ACHN (cell line): Measurements from ENCODE around the gene PPP1R12A.
A peak's percentile ranks its signal among the peaks of the same experiment; 100 is the strongest.
"Not testable (repeated sequence)": the region's sequence is repeated elsewhere in the genome, so short reads cannot be mapped to it uniquely, and the experiment has no call there.

Experiments used
- DNase-seq: peaks from one replicate; pipeline ENCODE4 v3.0.0-alpha.2; 2015
- in situ Hi-C: cut with HindIII; loops from 2 replicates; pipeline ENCODE4 v1.10.0; 2017; ENCODE audit warnings: low sequenced_read_pairs, low pct_ligation_motif_present, low pct_unique_long_range_greater_than_20kb

PPP1R12A gene

DNA sequence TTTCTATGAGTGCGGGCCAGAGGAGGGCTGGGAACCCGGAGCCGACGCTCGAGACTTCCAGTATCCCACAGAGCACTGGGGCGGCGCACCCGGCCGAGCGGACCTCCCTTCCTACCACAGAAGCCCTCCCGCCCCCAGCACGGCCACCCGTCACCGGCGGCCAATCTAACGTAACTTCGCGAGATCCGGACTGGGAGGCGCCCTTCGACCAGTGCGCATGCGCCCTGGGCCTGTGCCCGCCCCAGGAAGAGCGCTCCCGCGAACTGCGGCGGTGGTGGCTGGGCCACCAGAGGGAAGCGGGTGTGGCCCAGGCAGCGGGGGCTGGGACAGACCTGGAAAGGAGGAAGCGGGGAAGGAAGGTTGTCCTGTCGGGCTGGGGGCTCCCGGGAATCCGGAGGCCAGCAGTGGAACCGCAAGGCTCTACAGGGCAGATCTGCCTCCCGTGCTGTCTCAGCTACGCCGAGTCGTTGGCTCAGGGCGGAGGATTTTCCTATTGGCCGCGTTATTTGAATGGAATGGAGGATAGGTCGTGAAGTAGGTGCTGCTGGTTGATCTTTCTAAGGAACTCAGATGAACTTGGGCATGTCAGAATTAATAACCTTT, at the start of gene PPP1R12A:
Gene PPP1R12A, minus strand, starts transcription at position 77 of the 603 bp plus-strand sequence. CDS start 166 bp downstream, outside the sequence.
- in situ Hi-C loops = no loop called here
- peak; percentile 99 for DNase-seq

DNA sequence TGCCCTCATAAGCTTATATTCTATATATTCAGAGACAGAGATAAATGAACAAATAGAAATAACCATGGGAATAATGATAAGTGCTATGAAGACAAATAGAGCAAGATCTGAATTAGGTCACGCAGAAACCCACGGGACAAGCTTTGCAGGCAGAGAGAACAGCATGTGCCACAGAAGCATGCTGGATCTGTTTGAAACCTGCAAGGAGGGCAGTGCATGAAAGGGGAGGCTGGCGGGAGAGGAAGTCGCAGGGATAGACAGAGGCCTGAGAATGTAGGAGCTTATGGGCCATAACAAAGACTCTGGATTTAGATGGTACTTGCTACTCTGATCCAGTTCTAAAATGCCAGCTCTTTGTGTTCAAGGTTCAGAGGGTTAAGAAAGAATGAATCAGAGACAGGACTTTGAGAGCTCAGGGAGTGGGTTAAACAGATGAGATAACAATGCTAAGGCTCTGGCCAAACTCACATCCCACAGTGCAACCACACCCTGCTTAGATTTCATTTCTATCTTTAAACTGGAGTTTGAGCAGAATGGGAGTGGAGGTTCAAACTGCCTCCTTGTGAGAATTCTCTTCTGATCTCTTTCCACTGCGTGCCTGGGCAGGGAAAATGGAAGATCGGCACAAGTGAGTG, 49.2 kb upstream of the PPP1R12A start:
- no peak for DNase-seq
- in situ Hi-C loops = no loop called here

DNA sequence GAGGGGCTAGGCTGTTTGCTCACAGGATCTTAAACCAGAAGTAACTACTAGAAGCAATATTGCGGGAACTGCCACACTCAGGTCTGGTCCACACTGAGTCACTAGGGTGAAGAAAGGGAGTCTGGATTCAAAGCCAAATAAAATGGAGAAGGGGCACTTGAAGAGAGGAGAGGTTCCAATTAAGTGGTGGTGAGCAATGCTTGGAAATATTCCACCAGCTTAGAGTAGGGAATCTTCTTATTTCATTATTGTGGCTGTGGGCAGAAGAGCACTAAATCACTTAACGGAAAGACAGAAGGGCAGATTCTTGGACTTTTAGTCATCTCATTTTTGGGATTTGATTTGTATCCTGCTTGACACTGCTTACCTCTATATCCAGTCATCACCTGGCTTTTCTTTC, 48.6 kb upstream of the PPP1R12A start:
- in situ Hi-C loops = no loop called here
- DNase-seq = peak; percentile 4

DNA sequence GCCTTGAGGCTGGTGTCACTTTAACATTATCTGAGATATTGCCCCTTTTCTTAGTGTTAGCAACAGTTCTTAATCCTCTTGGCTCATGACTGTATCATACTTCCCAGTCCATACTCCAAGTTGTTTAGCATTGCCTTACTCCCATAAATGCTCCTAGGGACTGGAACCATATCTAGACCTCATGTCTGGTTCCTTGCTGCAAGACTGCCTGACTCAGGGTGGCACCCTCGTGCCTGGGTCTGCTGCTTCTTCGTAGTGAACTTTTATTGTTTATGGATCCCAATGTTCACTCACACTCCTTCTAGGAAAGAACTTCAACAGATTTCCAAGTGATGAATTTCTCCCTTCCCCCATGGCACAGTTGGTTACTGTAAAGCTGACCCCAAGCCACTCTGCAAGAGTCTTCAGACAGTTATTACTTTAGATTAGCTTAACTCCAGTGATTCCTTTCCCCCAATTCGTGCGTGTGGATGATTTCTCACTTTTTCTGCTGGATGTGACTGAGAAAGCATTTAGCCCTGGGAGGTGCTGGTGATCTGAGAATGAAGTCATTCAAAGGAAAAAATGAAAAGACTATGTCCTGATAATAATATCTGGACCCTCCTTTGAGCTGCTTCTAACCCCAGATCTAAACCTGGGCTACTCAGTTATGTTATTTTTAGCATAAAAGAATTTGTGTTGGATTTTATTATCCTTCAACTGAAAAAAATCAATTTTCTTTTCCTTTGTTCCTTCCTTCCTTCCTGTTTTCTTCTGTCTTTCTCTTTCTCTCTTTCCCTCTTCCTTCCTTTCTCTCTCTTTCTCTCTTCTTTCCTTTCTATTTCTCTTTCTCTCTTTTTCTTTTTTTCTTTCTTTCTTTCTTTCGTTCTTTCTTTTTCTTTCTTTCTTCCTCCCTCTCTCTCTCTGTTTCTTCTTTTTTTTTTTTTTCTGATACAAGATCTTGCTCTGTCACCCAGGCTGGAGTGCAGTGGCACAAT, 47.5 kb upstream of the PPP1R12A start:
- in situ Hi-C loops = no loop called here
- no peak for DNase-seq

DNA sequence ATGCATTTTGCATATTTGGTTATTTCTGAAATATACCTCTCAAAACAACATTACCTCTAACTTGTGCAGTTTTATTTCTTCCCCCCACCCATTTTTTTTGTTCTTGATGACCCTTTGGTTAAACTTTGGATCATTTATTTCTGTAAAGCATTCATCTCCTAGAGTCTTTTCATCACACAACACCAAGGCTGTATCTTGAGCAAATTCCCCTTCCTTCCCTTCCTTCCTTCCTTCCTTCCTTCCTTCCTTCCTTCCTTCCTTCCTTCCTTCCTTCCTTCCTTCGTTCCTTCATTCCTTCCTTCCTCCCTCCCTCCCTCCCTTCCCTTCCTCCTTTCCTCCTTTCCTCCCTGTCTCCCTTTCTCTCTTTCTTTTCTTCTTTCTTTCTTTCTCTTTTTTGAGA, 43.8 kb upstream of the PPP1R12A start:
- DNase-seq = no peak
- in situ Hi-C loops = no loop called here

DNA sequence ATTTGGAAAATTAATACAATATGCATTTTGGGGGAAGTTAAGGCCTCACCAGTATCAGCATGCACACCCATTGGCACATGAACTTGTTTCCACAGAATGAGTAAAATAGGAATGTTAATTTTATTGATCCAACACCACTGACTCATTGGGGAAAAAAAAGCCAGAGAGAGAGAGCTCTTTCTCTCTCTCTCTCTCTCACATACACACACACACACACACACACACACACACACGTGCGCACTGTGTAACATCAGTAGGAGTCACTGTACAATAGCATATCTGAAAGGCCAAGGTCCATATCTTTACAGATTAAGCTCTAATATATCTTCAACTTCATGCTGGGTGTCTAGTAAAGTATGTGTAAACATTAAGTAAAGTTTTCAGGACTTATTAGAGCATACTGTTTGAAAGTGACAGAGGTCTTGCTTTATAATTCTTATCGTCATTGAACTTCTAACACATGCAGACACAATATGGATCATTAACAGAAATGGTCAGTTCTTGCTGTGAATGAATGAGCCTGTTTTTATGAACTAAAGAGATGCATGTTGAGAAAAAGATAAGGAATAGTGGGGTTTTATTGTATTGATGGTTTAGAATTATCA, 43.1 kb upstream of the PPP1R12A start:
- DNase-seq, in situ Hi-C loops: not testable (repeated sequence)

DNA sequence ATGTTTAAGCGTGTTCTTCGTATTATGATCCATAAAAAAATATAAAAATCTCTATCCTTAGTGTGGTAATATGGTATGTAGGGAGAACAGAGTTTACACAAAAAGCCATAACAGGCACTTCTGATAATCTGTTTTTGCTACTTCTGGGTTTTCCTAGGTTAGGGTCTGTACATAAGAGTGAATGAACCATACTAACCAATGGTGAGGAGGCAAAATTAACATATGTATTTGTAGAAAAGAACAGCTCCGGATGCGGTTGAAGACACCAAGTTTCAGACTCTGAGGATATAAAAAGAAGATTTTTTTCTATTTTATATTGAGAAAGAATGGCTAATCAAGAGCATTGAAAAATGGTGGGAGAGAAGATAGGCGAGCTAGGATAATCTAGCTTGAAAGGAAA, 40.2 kb upstream of the PPP1R12A start:
- in situ Hi-C loops = no loop called here
- DNase-seq = no peak

DNA sequence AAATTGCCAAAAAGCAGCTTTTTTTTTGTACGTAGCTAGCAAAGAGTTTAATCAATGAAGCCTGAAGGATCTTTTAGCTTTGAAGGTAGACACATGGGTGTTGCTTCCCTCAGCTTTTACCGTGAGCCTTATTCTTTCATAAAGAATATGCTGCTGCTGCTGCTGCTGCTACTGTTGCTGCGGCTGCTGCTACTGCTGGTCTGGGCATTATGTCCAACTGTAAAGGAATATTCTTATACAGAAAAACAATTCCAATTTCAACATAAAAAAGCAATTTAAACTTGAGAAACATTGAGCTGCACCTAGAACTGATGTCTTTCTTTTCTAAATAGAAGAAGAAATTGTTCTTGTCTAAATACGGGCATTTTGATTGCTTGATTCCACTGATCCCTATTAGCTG, 38.9 kb upstream of the PPP1R12A start:
- in situ Hi-C loops = no loop called here
- DNase-seq = no peak

DNA sequence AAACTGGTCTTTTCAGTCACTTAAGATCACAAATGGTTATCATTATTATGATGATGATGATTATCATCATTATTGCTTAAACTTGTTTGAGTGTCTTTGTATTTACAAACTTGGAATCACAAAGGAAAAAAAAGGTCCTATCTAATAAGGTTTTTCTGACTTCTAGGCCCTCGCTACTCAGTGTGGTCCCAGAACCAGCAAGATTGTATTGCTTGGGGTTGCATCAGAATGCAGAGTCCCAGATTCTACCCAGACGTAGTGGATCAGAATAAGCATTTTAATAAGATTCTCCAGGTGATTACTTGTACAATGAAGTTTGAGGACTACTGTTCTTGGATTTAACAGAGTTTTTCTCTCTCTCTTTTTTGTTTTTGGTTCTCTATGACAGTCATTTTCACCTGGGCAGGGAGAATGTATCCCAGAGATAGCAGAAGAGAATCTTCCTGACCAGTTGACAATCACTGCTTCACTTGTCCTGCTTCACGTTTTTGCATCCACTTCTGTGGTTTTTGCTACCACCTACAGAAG, 29.3 kb upstream of the PPP1R12A start:
- in situ Hi-C loops = no loop called here
- peak; percentile 9 for DNase-seq

DNA sequence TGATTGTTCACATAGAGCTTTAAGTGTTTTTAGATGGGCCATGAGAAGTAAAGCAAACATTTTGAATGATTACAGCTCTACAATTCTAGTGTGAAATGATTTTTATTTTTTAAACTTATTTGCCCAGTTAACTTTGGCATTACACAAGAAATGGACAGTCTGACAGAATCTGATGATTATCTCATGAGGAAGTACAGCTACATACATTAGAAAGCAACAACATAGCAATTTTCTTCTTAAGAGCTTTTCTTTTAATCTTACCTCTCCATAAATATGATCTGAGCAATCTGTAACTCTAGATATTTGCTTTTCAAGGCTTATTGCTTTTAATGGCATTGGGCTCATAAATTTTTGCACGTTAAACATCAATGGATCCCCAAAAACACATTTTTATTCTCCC, 26.5 kb upstream of the PPP1R12A start:
- in situ Hi-C loops = no loop called here
- no peak for DNase-seq

DNA sequence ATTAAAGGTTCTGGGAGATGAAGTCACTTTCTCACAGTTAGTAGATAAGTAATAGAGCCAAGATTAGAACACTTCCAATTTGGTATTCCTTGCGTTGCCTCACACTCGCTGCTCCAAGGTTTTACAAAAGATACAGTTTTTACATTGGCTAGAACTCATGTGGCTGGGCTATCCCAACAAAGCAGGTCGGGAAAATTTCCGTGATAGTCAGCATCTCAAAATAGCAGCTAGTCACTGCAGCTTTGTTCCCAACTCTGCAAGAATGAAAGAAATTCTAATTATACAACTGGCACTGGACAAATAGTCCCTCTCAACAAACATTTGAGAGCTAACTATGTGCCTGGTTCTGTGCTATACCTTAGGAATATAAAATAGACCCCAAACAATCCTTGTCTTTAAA, 24.6 kb upstream of the PPP1R12A start:
- in situ Hi-C loops = no loop called here
- no peak for DNase-seq

DNA sequence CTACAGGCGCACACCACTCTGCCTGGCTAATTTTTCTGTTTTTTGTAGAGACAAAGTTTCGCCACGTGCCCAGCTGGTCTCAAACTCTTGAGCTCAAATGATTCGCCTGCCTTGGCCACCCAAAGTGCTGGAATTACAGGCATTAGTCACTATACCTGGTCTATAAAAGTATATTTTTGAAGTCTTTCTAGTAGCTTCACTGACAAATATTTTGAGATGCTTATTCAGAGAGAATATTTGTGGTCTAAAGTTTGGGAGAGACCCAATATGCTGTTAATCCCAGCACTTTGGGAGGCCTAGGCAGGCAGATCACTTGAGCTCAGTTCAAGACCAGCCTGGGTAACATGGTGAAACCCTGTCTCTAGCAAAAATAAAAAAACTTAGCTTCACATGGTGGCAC, 22.0 kb upstream of the PPP1R12A start:
- in situ Hi-C loops = no loop called here
- DNase-seq = no peak

DNA sequence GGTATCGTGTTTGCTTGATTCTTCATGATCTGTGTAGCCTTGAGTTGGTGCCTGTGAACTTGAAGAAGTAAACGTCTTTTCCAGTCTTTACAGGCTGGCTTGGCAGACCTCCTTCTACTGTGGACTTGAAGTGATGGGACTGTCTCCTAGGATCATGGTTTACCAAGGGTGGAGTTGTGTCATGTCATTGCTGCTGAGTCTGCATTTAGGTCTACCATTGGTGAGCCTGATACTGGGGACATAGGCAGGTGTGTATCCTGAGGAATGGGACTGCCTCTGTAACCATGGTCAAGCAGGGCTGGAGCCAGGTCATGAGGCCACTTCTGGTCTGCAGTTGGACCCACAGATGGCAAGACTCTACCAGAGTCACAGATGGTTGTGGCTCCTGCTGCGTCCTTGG, 20.7 kb upstream of the PPP1R12A start:
- in situ Hi-C loops = no loop called here
- DNase-seq = no peak

DNA sequence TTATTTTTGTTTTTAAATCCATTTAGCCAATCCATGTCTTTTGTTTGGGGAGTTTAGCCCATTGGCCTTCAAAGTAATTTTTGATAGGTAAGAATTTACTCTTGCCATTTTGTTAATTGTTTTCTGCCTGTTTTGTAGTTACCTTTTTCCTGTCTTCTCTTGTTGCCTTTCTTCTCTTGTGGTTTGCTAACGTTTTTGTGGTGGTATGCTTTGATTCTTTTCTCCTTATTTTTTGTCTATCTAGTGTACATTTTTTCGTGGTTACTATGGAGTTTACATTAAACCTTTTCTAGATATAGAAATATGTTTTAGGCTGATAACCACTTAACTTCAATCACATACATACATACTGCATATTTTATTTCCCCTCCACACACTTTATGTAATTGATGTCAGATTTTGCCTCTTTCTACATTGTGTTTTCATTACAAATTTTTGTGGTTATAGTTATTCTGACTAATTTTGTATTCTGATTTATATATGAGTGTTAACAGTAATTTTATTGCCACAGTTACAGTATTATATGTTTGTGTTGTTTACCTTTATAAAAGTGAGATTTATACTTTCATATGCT, 19.2 kb upstream of the PPP1R12A start:
- in situ Hi-C loops = no loop called here
- no peak for DNase-seq

DNA sequence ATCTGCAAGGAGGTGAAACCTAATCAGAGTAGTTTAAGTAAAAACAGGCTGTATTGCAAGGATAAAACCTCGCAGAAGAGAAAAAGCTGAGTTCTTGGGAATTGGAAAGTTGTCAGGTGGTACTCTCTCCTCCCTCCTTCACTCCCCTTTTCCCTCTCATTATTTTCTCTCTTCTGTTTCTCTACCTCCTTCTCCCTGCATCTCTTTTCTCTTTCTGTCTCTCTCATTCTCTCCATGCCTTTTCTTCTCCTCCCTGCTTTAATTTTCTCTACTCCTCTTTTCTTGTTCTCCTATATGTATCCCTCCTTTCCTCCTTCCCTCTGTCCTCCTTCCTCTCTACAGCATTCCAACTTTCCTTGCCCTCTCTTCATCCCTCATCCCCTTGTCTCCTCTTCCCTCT, 14.2 kb upstream of the PPP1R12A start:
- in situ Hi-C loops = no loop called here
- DNase-seq = no peak

DNA sequence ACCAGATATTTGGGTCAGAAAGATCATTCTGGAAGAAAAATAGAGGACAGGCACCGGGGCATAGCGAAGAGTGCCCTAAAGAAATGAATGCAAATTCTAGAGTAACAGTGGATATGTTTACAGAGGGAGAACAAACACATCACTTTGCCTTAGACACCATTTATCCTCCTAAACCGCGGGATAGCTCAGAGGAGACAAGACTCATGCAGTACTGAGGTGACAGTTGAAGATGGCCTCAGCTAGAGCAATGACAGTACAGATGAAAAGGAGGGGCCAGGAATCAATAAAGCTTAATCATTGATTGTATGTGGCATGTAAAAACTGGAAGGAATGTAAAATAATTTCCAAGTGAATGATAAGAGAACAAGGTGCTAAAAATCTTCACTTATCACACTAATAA, 10.5 kb upstream of the PPP1R12A start:
- in situ Hi-C loops = no loop called here
- DNase-seq = no peak

DNA sequence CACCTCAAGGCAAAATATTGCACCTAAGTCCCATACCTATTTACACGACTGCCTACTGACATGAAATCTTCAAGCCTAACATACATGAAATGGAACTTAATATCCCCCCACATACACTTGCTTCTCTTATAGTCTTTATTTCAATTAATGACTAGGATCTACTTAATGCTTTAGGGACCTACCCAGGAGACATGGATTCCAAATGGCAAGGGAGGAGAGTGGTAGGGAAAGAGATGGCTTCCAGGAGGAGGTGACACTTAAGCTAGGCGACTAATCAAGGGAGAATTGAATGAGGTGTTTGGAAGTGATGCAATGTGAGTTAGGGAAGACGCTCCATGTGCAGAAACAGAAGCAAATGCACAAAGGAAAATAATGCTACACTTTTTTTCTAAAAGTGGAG, 9.7 kb upstream of the PPP1R12A start:
- no peak for DNase-seq
- in situ Hi-C loops = no loop called here

DNA sequence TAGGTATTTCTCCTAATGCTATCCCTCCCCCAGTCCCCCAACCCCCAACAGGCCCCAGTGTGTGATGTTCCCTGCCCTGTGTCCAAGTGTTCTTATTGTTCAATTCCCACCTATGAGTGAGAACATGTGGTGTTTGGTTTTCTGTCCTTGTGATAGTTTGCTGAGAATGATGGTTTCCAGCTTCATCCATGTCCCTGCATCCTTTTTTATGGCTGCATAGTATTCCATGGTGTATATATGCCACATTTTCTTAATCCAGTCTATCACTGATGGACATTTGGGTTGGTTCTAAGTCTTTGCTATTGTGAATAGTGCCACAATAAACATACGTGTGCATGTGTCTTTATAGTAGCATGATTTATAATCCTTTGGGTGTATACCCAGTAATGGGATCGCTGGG, 7.9 kb upstream of the PPP1R12A start:
- DNase-seq, in situ Hi-C loops: not testable (repeated sequence)
